Stimulated activated CD4-positive, alpha-beta T cell treated with anti-CD3 and anti-CD28 coated beads, TNF-alpha, amount 100 ng/mL, for 4 hours (primary cell): ENCODE results near the gene CHPF2.
A peak's percentile ranks its signal among the peaks of the same experiment; 100 is the strongest.

Experiments used
- DNase-seq, 3 experiments: peaks; one replicate each; pipeline ENCODE4 v3.0.0-alpha.2; 2020; ENCODE audit warnings: low read depth in 3 of 3

CHPF2 gene

GRCh38 chr7:151245360-151246101 lies 13.2 kb downstream of the CHPF2 start:
- DNase-seq = peak in 2 of 3 experiments; percentile 44 to 45

- no peak for DNase-seq
Measured at GRCh38 chr7:151246102-151246850, 14.0 kb downstream of the CHPF2 start.

- no peak for DNase-seq
Measured at GRCh38 chr7:151246851-151247580, 14.7 kb downstream of the CHPF2 start.

- DNase-seq = no peak
Measured at GRCh38 chr7:151247611-151248345, 15.5 kb downstream of the CHPF2 start.

GRCh38 chr7:151248346-151249033 lies 16.2 kb downstream of the CHPF2 start, which contains the start of gene SMARCD3:
Gene SMARCD3, minus strand, starts transcription at chr7:151248694. Its CDS starts 132 bp downstream, at chr7:151248562.
- DNase-seq = no peak

- no peak for DNase-seq
Measured at GRCh38 chr7:151249034-151249731, 16.9 kb downstream of the CHPF2 start.

- DNase-seq = no peak
Measured at GRCh38 chr7:151249732-151250072, 17.4 kb downstream of the CHPF2 start.

- no peak for DNase-seq
Measured at GRCh38 chr7:151250181-151251132, 18.2 kb downstream of the CHPF2 start.

GRCh38 chr7:151251328-151251688 lies 19.0 kb downstream of the CHPF2 start:
- no peak for DNase-seq

- DNase-seq = no peak
Measured at GRCh38 chr7:151251689-151252560, 19.6 kb downstream of the CHPF2 start.

GRCh38 chr7:151252561-151252835 lies 20.2 kb downstream of the CHPF2 start:
- DNase-seq = no peak

GRCh38 chr7:151252961-151253711 lies 20.9 kb downstream of the CHPF2 start:
- DNase-seq = no peak

GRCh38 chr7:151254316-151254715 lies 22.0 kb downstream of the CHPF2 start:
- DNase-seq = no peak

GRCh38 chr7:151254851-151255250 lies 22.6 kb downstream of the CHPF2 start:
- no peak for DNase-seq

GRCh38 chr7:151255390-151255789 lies 23.1 kb downstream of the CHPF2 start:
- no peak for DNase-seq

- DNase-seq = no peak
Measured at GRCh38 chr7:151256410-151257045, 24.2 kb downstream of the CHPF2 start.

- no peak for DNase-seq
Measured at GRCh38 chr7:151257990-151258389, 25.7 kb downstream of the CHPF2 start.

GRCh38 chr7:151260471-151260870 lies 28.2 kb downstream of the CHPF2 start:
- no peak for DNase-seq
